Pons (tissue), 1 donor: ENCODE results near the gene SDHAF3.

ENCODE experiments used
- DNase-seq: peaks from one replicate; pipeline ENCODE4 v3.0.0-alpha.2; 2016; ENCODE audit warnings: low spot score

The SDHAF3 gene

DNA sequence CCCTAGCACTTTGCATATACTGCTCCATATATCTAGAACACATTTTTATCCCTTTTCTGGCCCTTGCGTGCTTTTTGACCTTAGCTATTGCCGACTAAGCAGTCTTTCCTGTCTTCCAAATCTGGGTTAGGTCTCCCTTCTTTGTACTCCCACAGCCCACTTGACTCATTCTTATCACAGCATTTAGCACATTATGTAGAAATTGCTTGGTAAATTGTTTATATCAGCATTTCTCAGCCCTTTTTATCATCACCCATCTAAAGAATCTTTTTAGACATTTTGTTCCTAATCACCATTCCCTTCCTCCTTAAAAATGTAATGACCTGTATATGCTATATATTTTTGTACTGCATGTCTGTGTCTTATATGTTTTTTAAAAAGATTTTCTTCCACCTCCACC, 101.7 kb downstream of the SDHAF3 start:
- DNase-seq = no peak

DNA sequence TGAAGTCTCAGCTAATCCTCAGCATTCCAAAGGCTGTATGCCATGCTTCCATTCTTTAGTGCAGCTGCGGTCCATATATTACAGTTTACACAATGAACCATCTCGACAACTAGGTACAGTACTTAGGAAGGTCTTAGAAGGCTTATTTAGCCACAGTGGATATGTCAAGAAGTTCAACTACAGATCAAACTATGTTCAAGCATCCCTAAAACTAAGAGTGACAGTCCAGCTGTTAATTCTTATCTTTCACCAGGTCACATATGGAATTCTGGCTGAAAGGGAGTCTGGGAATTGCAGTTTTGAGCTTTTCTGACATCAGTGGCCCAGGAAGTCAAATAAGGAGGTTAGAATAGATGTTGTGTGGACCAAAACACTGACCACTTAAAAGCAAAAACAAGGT, 106.8 kb downstream of the SDHAF3 start:
- DNase-seq = no peak

DNA sequence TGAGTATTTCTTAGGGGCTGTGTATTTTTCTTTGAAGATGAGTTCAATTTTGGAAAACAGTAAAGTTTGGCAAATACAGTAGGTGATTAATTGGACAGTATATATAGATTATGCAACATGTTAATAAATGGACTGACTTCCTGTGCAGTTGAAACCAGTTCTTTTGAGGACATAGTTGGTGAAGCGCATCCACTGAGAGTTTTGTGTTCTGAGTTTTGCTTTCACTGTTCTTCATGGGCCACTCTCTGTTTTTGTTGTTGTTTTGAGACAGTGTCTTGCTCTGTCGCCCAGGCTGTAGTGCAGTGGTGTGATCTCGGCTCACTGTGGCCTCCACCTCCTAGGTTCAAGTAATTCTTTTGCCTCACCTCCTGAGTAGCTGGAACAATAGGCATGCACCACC, 109.0 kb downstream of the SDHAF3 start:
- DNase-seq = no peak
